GM12892 (cell line): ENCODE measurements around the gene SLC38A5.
"Not testable (repeated sequence)": the region's sequence is repeated elsewhere in the genome, so short reads cannot be mapped to it uniquely, and the experiment has no call there.

Source experiments
- POLR2A ChIP-seq: IDR thresholded peaks from 2 replicates; pipeline ENCODE4 v1.6.1; 2011; ENCODE audit warnings: low read depth, low read length, control low read depth
- TAF1 ChIP-seq: IDR thresholded peaks from 2 replicates; pipeline ENCODE4 v1.6.1; 2011; ENCODE audit warnings: low read depth, mild to moderate bottlenecking, control low read depth, low read length, borderline replicate concordance

- not testable (repeated sequence) for TF ChIP-seq POLR2A, TAF1
Observed at GRCh38 chrX:48427027-48427716, 42.9 kb downstream of the SLC38A5 start.
